Panc1 (cell line): ENCODE data around the gene AIFM1. TPM values are rescaled to one million over a fixed set of nuclear protein-coding genes. Genes with fewer than 3 reads are reported as not detected.

ENCODE experiments used
- ATAC-seq: fragments of 200-7000 bp; cut with Tn5 transposase; 2 replicates; pipeline ENCODE4 v1.9.1; 2020; ENCODE audit warnings: mild to moderate bottlenecking, moderate library complexity
- BruUV-seq: library from RNA; stranded (reverse); fragments of 400-500 nt; replicated peaks from 2 replicates; lab custom pipeline; 2021; lab: Mats Ljungman, UMichigan
- CTCF ChIA-PET: fragments of 300-600 bp; sonication (Branson Sonifier 250); formaldehyde crosslinking; loops from one replicate; lab custom pipeline; 2022; ENCODE audit warnings: antibody characterized with exemption; lab: Charles Lee
- POLR2A ChIA-PET: fragments of 300-600 bp; sonication (Branson Sonifier 250); formaldehyde crosslinking; loops from one replicate; lab custom pipeline; 2022; ENCODE audit warnings: antibody characterized with exemption; lab: Charles Lee
- DNase-seq: peaks from one replicate; pipeline ENCODE4 v3.0.0-alpha.2; 2010; ENCODE audit warnings: low read depth, low spot score
- H3K27ac ChIP-seq: 2 replicates; pipeline ENCODE4 v1.5.1; 2011; ENCODE audit warnings: mild to moderate bottlenecking, low read length, inconsistent platforms
- H3K27me3 ChIP-seq: fragments of 200-500 bp; sonication (Bioruptor generic); 2 replicates; pipeline ENCODE4 v1.6.0; 2014; ENCODE audit warnings: low read length, inconsistent platforms; ENCODE audit not compliant: control insufficient read depth, insufficient read depth
- H3K36me3 ChIP-seq: fragments of 200-500 bp; sonication (Bioruptor generic); 2 replicates; pipeline ENCODE4 v1.5.1; 2014; ENCODE audit warnings: inconsistent platforms, mild to moderate bottlenecking, low read length, moderate library complexity; ENCODE audit not compliant: control insufficient read depth, insufficient read depth
- H3K4me1 ChIP-seq: 2 replicates; pipeline ENCODE4 v1.5.1; 2011; ENCODE audit warnings: inconsistent platforms, mild to moderate bottlenecking, low read length, moderate library complexity; ENCODE audit not compliant: control insufficient read depth, insufficient read depth
- H3K4me3 ChIP-seq, 2 experiments: 2 replicates each; pipeline ENCODE4 v1.5.1; 2011 to 2012; ENCODE audit warnings: low read depth in 2 of 2, low read length in 2 of 2, mild to moderate bottlenecking in 2 of 2, inconsistent platforms in 1 of 2, moderate library complexity in 1 of 2
- H3K9me3 ChIP-seq: fragments of 200-500 bp; sonication (Bioruptor generic); 2 replicates; pipeline ENCODE4 v1.5.1; 2014; ENCODE audit warnings: low read depth, mild to moderate bottlenecking, inconsistent platforms, low read length, moderate library complexity; ENCODE audit not compliant: control insufficient read depth, insufficient read depth
- POLR2AphosphoS5 ChIP-seq: IDR thresholded peaks from 2 replicates; pipeline ENCODE4 v1.6.1; 2012; ENCODE audit warnings: mild to moderate bottlenecking, low read depth, low read length, moderate library complexity
- SIN3A ChIP-seq: IDR thresholded peaks from 2 replicates; pipeline ENCODE4 v1.6.1; 2012; ENCODE audit warnings: low read depth, mild to moderate bottlenecking, low read length, moderate library complexity, borderline replicate concordance; ENCODE audit not compliant: insufficient read depth
- TCF7L2 ChIP-seq: IDR thresholded peaks from 2 replicates; pipeline ENCODE4 v1.6.1; 2011; ENCODE audit warnings: mild to moderate bottlenecking, low read depth, low read length, inconsistent platforms
- in situ Hi-C: cut with HindIII; loops from 2 replicates; pipeline ENCODE4 v1.10.0; 2016; ENCODE audit warnings: low sequenced_read_pairs, low pct_unique_long_range_greater_than_20kb
- intact Hi-C: fragments of 100-400 bp; cut with micrococcal nuclease; formaldehyde crosslinking; loops from one replicate; pipeline ENCODE4 v1.10.0; 2022; ENCODE audit not compliant: unreplicated experiment
- total RNA-seq: library from RNA; stranded (reverse); gene quantifications from one replicate; pipeline ENCODE4 v1.2.1, GENCODE V29; 2021; ENCODE audit not compliant: unreplicated experiment
- TF ChIP-seq, protein P1 (sequence below): fragments of 450-650 bp; IDR thresholded peaks from 2 replicates; pipeline ENCODE4 v1.5.1; 2017; ENCODE audit warnings: mild to moderate bottlenecking
- TF ChIP-seq, protein P2 (sequence below), 2 experiments: IDR thresholded peaks; 2 replicates each; pipeline ENCODE4 v1.6.1; 2011 to 2012; ENCODE audit warnings: low read depth in 2 of 2, control low read depth in 1 of 2, low read length in 1 of 2, mild to moderate bottlenecking in 1 of 2, moderate library complexity in 1 of 2; ENCODE audit not compliant: insufficient read depth in 1 of 2

Gene AIFM1
- total RNA-seq, 1 experiment from 2014 or later: 96.6 TPM

DNA sequence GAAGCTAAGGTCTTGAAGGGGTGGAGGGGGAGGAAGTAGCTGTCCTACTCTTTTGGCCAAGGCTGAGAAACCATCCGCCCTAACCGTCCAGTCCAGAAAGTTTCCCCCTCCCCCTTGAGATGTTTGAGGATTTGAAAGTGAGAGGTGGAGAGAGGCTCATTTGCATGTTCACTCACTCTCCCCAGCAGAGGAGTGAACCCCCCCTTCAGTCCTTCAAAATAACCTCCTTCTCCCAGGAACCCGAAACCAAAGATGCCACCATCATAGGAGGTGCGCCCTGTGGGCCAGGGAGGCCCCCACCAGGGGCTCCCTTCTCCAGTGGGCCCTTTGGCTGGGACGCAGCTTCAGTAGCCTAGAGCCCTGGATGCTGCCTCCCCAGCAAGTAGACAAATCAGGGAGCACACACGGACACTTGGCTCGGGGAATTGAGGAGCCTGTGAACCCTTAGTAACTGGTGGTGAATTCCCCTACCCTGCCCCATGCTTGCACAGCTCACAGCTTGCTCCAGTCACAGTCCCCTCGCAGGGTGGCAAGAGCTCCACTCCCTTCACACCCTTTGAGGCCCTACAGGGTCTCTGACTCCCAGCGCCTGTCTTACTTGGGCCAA, 80.9 kb downstream of the AIFM1 start:
- TF ChIP-seq SIN3A: no peak
- TF ChIP-seq, protein P1, sequence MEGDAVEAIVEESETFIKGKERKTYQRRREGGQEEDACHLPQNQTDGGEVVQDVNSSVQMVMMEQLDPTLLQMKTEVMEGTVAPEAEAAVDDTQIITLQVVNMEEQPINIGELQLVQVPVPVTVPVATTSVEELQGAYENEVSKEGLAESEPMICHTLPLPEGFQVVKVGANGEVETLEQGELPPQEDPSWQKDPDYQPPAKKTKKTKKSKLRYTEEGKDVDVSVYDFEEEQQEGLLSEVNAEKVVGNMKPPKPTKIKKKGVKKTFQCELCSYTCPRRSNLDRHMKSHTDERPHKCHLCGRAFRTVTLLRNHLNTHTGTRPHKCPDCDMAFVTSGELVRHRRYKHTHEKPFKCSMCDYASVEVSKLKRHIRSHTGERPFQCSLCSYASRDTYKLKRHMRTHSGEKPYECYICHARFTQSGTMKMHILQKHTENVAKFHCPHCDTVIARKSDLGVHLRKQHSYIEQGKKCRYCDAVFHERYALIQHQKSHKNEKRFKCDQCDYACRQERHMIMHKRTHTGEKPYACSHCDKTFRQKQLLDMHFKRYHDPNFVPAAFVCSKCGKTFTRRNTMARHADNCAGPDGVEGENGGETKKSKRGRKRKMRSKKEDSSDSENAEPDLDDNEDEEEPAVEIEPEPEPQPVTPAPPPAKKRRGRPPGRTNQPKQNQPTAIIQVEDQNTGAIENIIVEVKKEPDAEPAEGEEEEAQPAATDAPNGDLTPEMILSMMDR: no peak
- no peak for TF ChIP-seq POLR2AphosphoS5
- TF ChIP-seq, protein P2, sequence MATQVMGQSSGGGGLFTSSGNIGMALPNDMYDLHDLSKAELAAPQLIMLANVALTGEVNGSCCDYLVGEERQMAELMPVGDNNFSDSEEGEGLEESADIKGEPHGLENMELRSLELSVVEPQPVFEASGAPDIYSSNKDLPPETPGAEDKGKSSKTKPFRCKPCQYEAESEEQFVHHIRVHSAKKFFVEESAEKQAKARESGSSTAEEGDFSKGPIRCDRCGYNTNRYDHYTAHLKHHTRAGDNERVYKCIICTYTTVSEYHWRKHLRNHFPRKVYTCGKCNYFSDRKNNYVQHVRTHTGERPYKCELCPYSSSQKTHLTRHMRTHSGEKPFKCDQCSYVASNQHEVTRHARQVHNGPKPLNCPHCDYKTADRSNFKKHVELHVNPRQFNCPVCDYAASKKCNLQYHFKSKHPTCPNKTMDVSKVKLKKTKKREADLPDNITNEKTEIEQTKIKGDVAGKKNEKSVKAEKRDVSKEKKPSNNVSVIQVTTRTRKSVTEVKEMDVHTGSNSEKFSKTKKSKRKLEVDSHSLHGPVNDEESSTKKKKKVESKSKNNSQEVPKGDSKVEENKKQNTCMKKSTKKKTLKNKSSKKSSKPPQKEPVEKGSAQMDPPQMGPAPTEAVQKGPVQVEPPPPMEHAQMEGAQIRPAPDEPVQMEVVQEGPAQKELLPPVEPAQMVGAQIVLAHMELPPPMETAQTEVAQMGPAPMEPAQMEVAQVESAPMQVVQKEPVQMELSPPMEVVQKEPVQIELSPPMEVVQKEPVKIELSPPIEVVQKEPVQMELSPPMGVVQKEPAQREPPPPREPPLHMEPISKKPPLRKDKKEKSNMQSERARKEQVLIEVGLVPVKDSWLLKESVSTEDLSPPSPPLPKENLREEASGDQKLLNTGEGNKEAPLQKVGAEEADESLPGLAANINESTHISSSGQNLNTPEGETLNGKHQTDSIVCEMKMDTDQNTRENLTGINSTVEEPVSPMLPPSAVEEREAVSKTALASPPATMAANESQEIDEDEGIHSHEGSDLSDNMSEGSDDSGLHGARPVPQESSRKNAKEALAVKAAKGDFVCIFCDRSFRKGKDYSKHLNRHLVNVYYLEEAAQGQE (IDR thresholded peaks at IDR 0.05; ENCODE audit: insufficient read depth in 1 of 2, low read depth in 2 of 2, low read length in 1 of 2): no peak
- TF ChIP-seq TCF7L2: no peak
- no peak overlapping the region; the same call in 1 of the 2 replicates for H3K27ac ChIP-seq
- no peaks in the 10 kb centered on the region for H3K9me3 ChIP-seq
- in situ Hi-C loops: no loop called here
- ChIA-PET CTCF (interaction anchor here (0.6 kb wide), 1 partner anchor 96 kb away, joined by 3 read pairs; no protein-coding TSS in a partner anchor), POLR2A (no interaction called here)
- peaks cover 42% of the 10 kb centered on the region for H3K4me1 ChIP-seq
- H3K4me3 ChIP-seq: no peak overlapping the region
- DNase-seq (no peak), ATAC-seq (no peak)
- intact Hi-C loops: no loop called here
- H3K36me3 ChIP-seq: no peaks in the 10 kb centered on the region
- no TSS peak for BruUV-seq
- H3K27me3 ChIP-seq: no peaks in the 10 kb centered on the region

DNA sequence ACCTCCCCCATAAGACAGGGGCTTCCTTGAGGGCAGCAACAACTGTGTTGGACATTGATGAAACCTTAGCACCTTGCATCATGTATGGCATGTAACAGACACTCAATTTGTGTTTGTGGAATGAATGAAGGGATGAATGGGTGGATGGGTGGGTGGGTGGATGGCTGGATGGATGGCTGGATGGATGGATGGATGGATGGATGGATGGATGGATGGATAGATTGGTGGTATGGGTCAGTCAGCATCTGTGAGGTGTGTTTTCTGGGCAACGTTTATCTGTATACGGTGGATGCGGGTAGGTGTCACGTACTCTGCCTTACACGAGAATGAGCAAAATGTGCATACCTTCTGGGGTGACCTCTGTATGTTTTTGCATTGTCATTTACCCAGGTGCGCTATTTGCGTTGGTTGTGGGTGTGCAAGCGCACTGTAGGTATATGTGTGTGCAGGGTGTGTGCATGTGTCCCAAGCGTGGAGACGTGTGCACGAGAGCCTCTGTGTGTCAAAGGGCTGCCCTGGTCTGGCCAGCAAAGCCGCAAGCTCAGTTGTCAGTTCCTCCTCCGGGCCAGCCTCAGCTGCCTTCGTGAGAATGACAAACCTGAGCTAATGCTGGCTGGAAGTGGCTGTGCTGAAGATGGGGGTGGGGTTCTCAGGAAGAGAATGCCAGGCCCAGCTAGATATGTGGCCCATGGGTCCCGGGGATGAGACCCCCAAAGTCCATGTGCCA, 81.8 kb downstream of the AIFM1 start:
- POLR2A ChIA-PET: no interaction called here

More for the DNA sequence above, 81.8 kb downstream of the AIFM1 start:
- no peak overlapping the region for H3K4me3 ChIP-seq
- H3K27me3 ChIP-seq: no peaks in the 10 kb centered on the region
- in situ Hi-C loops (no loop called here), intact Hi-C loops (no loop called here)
- no peaks in the 10 kb centered on the region for H3K36me3 ChIP-seq
- ATAC-seq (no peak), DNase-seq (no peak)
- CTCF ChIA-PET: no interaction called here
- no peak for TF ChIP-seq TCF7L2
- no peak for TF ChIP-seq SIN3A
- TF ChIP-seq, protein P1: no peak
- TF ChIP-seq, protein P2 (IDR thresholded peaks at IDR 0.05; ENCODE audit: insufficient read depth in 1 of 2, low read depth in 2 of 2, low read length in 1 of 2): no peak
- no peak for TF ChIP-seq POLR2AphosphoS5
- H3K27ac ChIP-seq: no peak overlapping the region; the same call in 1 of the 2 replicates
- BruUV-seq: no TSS peak
- peaks cover 42% of the 10 kb centered on the region for H3K4me1 ChIP-seq
- no peaks in the 10 kb centered on the region for H3K9me3 ChIP-seq
